Measurements from ENCODE around the gene DSCAM.

DNA sequence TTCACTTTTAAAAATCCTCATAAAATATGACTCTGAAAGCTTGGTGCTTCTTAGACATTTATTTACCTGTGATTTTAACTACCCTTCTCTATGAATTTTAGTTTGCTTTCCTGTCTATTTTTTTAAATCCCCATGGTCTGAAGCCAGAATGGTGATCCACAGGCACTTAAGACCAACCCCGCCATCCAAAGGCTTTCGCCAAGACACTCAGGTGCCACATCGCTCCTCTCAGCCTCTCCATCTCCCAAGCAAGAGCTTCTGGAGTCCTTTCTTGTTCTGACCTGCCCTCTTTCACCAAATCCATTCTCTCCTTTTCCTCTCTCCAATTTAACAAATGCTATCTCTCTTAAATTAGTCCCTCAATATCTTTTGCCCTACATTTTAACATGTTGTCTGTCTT is 515.2 kb downstream of the DSCAM start:
- no peak for TF ChIP-seq RAD21 (IDR thresholded peaks at IDR 0.05; ENCODE audit: low read depth)
- TF ChIP-seq, protein P1, sequence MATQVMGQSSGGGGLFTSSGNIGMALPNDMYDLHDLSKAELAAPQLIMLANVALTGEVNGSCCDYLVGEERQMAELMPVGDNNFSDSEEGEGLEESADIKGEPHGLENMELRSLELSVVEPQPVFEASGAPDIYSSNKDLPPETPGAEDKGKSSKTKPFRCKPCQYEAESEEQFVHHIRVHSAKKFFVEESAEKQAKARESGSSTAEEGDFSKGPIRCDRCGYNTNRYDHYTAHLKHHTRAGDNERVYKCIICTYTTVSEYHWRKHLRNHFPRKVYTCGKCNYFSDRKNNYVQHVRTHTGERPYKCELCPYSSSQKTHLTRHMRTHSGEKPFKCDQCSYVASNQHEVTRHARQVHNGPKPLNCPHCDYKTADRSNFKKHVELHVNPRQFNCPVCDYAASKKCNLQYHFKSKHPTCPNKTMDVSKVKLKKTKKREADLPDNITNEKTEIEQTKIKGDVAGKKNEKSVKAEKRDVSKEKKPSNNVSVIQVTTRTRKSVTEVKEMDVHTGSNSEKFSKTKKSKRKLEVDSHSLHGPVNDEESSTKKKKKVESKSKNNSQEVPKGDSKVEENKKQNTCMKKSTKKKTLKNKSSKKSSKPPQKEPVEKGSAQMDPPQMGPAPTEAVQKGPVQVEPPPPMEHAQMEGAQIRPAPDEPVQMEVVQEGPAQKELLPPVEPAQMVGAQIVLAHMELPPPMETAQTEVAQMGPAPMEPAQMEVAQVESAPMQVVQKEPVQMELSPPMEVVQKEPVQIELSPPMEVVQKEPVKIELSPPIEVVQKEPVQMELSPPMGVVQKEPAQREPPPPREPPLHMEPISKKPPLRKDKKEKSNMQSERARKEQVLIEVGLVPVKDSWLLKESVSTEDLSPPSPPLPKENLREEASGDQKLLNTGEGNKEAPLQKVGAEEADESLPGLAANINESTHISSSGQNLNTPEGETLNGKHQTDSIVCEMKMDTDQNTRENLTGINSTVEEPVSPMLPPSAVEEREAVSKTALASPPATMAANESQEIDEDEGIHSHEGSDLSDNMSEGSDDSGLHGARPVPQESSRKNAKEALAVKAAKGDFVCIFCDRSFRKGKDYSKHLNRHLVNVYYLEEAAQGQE (IDR thresholded peaks at IDR 0.05; ENCODE audit: low read depth), result no peak
- TF ChIP-seq, protein P2, sequence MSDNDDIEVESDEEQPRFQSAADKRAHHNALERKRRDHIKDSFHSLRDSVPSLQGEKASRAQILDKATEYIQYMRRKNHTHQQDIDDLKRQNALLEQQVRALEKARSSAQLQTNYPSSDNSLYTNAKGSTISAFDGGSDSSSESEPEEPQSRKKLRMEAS (IDR thresholded peaks at IDR 0.05), result no peak

Measured in Ishikawa (cell line).